Keratinocyte (primary cell): ENCODE results near the gene EPAS1. TPM values are rescaled to one million over a fixed set of nuclear protein-coding genes. Genes with fewer than 3 reads are reported as not detected.

ENCODE experiments used
- DNase-seq: peaks from one replicate; pipeline ENCODE4 v3.0.0-alpha.2; 2011; ENCODE audit warnings: low read depth, missing footprints, low spot score
- FAIRE-seq: peaks from 2 replicates; lab custom pipeline; 2011; peaks lifted over from hg19 to GRCh38; lab: Jason Lieb, UNC
- H2AFZ ChIP-seq: 2 replicates; pipeline ENCODE4 v1.6.0; 2012; ENCODE audit warnings: low read length, control low read depth, inconsistent platforms; ENCODE audit not compliant: control insufficient read depth
- H3K27ac ChIP-seq: 2 replicates; pipeline ENCODE4 v1.5.1; 2011; ENCODE audit warnings: low read length; ENCODE audit not compliant: control insufficient read depth, insufficient read depth
- H3K27me3 ChIP-seq: 3 replicates; pipeline ENCODE4 v1.6.0; 2011; ENCODE audit warnings: low read length; ENCODE audit not compliant: control insufficient read depth, insufficient read depth; ENCODE audit errors: extremely low read depth
- H3K36me3 ChIP-seq, 2 experiments: 2 replicates in 1 of 2; 3 replicates in 1 of 2; pipeline ENCODE4 v1.5.1; 2011; ENCODE audit warnings: low read length in 2 of 2, mild to moderate bottlenecking in 1 of 2; ENCODE audit not compliant: control insufficient read depth in 2 of 2, insufficient read depth in 2 of 2; ENCODE audit errors: extremely low read depth in 1 of 2
- H3K4me1 ChIP-seq: 3 replicates; pipeline ENCODE4 v1.5.1; 2011; ENCODE audit warnings: low read length; ENCODE audit not compliant: control insufficient read depth, insufficient read depth; ENCODE audit errors: extremely low read depth
- H3K4me2 ChIP-seq: 3 replicates; pipeline ENCODE4 v1.6.0; 2011; ENCODE audit warnings: low read depth, low read length; ENCODE audit not compliant: control insufficient read depth, insufficient read depth; ENCODE audit errors: extremely low read depth
- H3K4me3 ChIP-seq, 3 experiments: fragments of 200-600 bp in 1 of 3; sonication (generic) in 1 of 3; 2 replicates in 2 of 3; 3 replicates in 1 of 3; pipeline ENCODE4 v1.5.1; 2011 to 2016; ENCODE audit warnings: low read length in 3 of 3, mild to moderate bottlenecking in 3 of 3, control low read depth in 2 of 3, inconsistent platforms in 1 of 3, low read depth in 1 of 3, mixed read lengths in 1 of 3, mixed run types in 1 of 3, moderate library complexity in 1 of 3; ENCODE audit not compliant: control insufficient read depth in 2 of 3, insufficient read depth in 2 of 3; ENCODE audit errors: extremely low read depth in 1 of 3
- H3K79me2 ChIP-seq: 2 replicates; pipeline ENCODE4 v1.6.0; 2012; ENCODE audit warnings: low read length; ENCODE audit not compliant: control insufficient read depth, insufficient read depth
- H3K9ac ChIP-seq: 3 replicates; pipeline ENCODE4 v1.6.0; 2011; ENCODE audit warnings: low read length; ENCODE audit not compliant: control insufficient read depth, insufficient read depth; ENCODE audit errors: extremely low read depth
- H3K9me1 ChIP-seq: 3 replicates; pipeline ENCODE4 v1.6.0; 2011; ENCODE audit warnings: low read length; ENCODE audit not compliant: control insufficient read depth, insufficient read depth; ENCODE audit errors: extremely low read depth
- H3K9me3 ChIP-seq: 2 replicates; pipeline ENCODE4 v1.5.1; 2012; ENCODE audit warnings: low read depth, low read length; ENCODE audit not compliant: control insufficient read depth
- H4K20me1 ChIP-seq: 3 replicates; pipeline ENCODE4 v1.6.0; 2011; ENCODE audit warnings: low read length; ENCODE audit not compliant: control insufficient read depth, insufficient read depth; ENCODE audit errors: extremely low read depth
- EZH2 ChIP-seq: IDR thresholded peaks from one replicate; pipeline ENCODE4 v1.6.1; 2012; ENCODE audit warnings: inconsistent platforms, mild to moderate bottlenecking, low read length, moderate library complexity
- dilution Hi-C: fragments of 300-500 bp; cut with MboI; formaldehyde crosslinking; loops from one replicate; pipeline ENCODE4 v1.7.0; 2020; ENCODE audit warnings: low sequenced_read_pairs; ENCODE audit not compliant: extremely low pct_ligation_motif_present
- polyA plus RNA-seq, 5 experiments: library from polyadenylated mRNA; depleted of rRNA in 3 of 5; stranded (reverse) in 3 of 5; stranded (forward) in 1 of 5; unstranded in 1 of 5; fragments of >200 nt; gene quantifications; 1 replicate in 1 of 5; 2 replicates in 3 of 5; 3 replicates in 1 of 5; pipeline versions ENCODE4 v1.2.1 to v1.2.3, GENCODE V29; 2011 to 2012; ENCODE audit warnings: missing spikeins in 2 of 5, low read depth in 1 of 5, low replicate concordance in 1 of 5
- TF ChIP-seq, protein P1 (sequence below), 3 experiments: IDR thresholded peaks in 1 of 3; conservative IDR thresholded peaks in 1 of 3; optimal IDR thresholded peaks in 1 of 3; 2 replicates in 2 of 3; 3 replicates in 1 of 3; pipeline versions ENCODE3 to v1.5.1; 2011; ENCODE audit warnings: low read length in 3 of 3, mild to moderate bottlenecking in 3 of 3, moderate library complexity in 2 of 3, control low read depth in 1 of 3, inconsistent platforms in 1 of 3; ENCODE audit not compliant: insufficient read depth in 2 of 3; ENCODE audit errors: extremely low read depth in 1 of 3

Gene EPAS1
- polyA plus RNA-seq, 1 donor (not counting 4 experiments of a cell fraction or from before 2014, with no cell fraction given), result 96.7 TPM

DNA sequence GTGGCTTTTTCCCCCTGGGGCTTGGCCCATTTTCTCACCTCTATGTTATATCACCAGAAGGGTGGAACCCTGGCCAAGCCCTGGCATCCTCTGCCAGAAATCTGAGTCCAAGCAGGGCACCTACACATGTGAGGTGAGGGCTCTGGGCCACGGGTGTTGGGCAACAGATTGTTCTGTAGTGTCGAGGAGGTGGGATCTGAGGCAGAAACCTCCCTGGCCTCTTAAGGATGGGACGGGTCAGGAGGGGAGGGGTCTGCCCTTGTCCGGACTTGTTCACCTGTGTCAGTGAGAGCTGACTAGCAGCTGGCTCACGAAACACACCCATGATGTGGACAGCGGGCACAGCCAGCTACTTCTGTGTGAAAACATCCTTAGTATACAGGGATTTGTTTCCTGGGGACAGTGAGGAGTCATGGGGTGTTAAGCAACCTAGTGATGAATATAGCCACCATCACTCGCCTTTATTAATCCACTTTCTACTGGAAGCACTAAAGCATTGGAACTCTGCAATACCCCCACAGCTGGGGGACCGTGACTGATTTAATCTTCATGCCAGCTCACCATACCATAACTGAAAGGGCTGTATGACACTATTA lies 35.6 kb downstream of the EPAS1 start:
- H4K20me1 ChIP-seq, result no peaks in the 10 kb centered on the region
- peak overlapping the region in 1 of 3 experiments; percentile 29 for H3K4me3 ChIP-seq
- dilution Hi-C loops, result no loop called here
- H3K4me2 ChIP-seq, result peak overlapping the region; percentile 83
- FAIRE-seq (peak; percentile 70), DNase-seq (peak; percentile 87)
- TF ChIP-seq EZH2, result no peak
- TF ChIP-seq, protein P1, sequence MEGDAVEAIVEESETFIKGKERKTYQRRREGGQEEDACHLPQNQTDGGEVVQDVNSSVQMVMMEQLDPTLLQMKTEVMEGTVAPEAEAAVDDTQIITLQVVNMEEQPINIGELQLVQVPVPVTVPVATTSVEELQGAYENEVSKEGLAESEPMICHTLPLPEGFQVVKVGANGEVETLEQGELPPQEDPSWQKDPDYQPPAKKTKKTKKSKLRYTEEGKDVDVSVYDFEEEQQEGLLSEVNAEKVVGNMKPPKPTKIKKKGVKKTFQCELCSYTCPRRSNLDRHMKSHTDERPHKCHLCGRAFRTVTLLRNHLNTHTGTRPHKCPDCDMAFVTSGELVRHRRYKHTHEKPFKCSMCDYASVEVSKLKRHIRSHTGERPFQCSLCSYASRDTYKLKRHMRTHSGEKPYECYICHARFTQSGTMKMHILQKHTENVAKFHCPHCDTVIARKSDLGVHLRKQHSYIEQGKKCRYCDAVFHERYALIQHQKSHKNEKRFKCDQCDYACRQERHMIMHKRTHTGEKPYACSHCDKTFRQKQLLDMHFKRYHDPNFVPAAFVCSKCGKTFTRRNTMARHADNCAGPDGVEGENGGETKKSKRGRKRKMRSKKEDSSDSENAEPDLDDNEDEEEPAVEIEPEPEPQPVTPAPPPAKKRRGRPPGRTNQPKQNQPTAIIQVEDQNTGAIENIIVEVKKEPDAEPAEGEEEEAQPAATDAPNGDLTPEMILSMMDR (optimal IDR thresholded peaks at IDR 0.05 in 1 of 3, IDR thresholded peaks at IDR 0.05 in 1 of 3, conservative IDR thresholded peaks at IDR 0.05 in 1 of 3; ENCODE audit: extremely low read depth in 1 of 3, insufficient read depth in 2 of 3, low read length in 3 of 3), result no peak
- peaks cover 99% of the 10 kb centered on the region for H3K4me1 ChIP-seq
- H3K9me3 ChIP-seq, result no peaks in the 10 kb centered on the region
- no peak overlapping the region for H2AFZ ChIP-seq
- H3K9me1 ChIP-seq, result no peaks in the 10 kb centered on the region
- H3K27ac ChIP-seq, result peak overlapping the region; percentile 92
- peaks cover 0 to 5% of the 10 kb centered on the region in 2 experiments for H3K36me3 ChIP-seq
- no peaks in the 10 kb centered on the region for H3K27me3 ChIP-seq
- H3K79me2 ChIP-seq, result peaks cover 53% of the 10 kb centered on the region
- peak overlapping the region; percentile 76 for H3K9ac ChIP-seq

DNA sequence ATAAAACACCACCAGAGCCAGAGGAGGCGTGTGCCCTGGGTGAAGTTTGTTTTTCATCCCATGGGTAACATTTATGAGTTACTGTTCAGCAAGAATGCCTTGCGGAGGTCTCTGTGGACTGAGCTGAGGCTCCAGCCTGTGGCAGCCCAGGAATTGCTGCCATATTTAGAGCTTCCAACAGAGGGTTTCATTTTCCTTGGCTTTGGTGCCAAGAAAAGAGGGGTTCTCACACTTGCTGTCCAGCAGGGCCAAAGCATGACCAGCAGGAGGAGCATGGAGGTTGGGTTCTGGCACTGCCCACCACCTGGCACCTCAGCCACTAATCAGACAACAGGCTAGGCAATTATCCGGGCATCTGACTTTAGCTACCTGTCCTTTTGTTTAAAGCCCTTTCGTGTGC lies 36.7 kb downstream of the EPAS1 start:
- Histone ChIP-seq H3K4me2 (peak overlapping the region; percentile 77), H3K9me1 (no peaks in the 10 kb centered on the region), H3K9me3 (no peaks in the 10 kb centered on the region), H3K4me1 (peaks cover 94% of the 10 kb centered on the region), H3K27me3 (no peaks in the 10 kb centered on the region), H3K9ac (peak overlapping the region; percentile 30), H3K4me3 (no peak overlapping the region), H3K27ac (peak overlapping the region; percentile 92), H3K36me3 (peaks cover 0 to 5% of the 10 kb centered on the region in 2 experiments), H2AFZ (no peak overlapping the region), H4K20me1 (no peaks in the 10 kb centered on the region), H3K79me2 (peaks cover 56% of the 10 kb centered on the region)
- dilution Hi-C loops, result no loop called here
- DNase-seq, result no peak
- FAIRE-seq, result no peak
- TF ChIP-seq, protein P1 (optimal IDR thresholded peaks at IDR 0.05 in 1 of 3, IDR thresholded peaks at IDR 0.05 in 1 of 3, conservative IDR thresholded peaks at IDR 0.05 in 1 of 3; ENCODE audit: extremely low read depth in 1 of 3, insufficient read depth in 2 of 3, low read length in 3 of 3), result peak; percentile 23 to 35 (median 26)
- TF ChIP-seq EZH2, result no peak
